HG02642 (cell line): Measurements from ENCODE around the gene YBEY.
"Not testable (repeated sequence)": the region's sequence is repeated elsewhere in the genome, so short reads cannot be mapped to it uniquely, and the experiment has no call there.

Source experiments
- ATAC-seq: cut with Tn5 transposase; IDR thresholded peaks from one replicate; pipeline ENCODE4 v1.9.1; 2021; ENCODE audit warnings: mild to moderate bottlenecking; ENCODE audit not compliant: unreplicated experiment, poor library complexity

The YBEY gene, protein sequence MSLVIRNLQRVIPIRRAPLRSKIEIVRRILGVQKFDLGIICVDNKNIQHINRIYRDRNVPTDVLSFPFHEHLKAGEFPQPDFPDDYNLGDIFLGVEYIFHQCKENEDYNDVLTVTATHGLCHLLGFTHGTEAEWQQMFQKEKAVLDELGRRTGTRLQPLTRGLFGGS

DNA sequence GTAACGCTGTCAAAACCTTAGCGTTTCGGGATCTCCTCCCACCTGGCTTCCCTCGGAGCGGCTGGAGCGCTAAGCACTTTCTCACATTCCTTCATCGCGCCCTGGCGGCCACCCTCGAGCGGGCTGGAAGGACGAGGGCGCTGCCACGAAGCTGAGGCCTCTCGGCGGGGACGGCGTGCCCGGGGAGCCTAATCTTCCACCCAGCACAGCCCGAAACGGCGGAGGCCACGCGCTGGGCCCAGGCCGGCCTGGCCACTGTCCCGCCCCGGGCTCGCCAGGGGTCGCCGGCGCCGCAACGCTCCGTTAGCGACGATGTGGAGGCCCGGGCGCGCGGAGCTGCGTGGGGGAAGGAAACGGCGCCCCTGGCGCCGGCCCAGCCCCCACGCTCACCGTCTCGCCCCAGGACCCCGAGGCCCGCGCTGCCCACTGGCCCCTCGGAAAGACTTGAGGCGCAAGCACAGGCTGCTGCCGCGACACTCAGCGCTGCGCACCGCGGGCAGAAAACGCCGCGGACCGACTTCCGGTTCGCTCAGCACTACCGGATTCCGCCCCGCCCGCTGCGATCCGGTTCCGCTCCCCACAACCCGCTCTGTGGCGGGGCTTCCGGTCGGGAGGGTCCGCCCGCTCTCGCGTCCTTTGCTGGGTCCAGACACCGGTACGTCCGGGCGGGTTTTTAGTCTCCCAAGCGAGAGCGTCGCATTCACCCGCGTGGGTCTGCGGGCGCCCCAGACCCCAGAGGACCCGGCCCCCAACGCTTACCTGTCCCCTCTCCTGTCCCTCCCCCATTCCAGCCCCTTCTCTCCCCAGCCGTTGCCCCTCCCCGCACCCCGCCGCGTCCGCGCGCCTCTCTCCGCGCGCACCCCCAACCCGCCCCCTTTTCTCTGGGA lies at the start of gene YBEY:
TSS of gene YBEY (plus strand) at position 582 of the 887 bp plus-strand sequence. CDS start 572 bp downstream, outside the sequence.
- ATAC-seq: peak; percentile 91

DNA sequence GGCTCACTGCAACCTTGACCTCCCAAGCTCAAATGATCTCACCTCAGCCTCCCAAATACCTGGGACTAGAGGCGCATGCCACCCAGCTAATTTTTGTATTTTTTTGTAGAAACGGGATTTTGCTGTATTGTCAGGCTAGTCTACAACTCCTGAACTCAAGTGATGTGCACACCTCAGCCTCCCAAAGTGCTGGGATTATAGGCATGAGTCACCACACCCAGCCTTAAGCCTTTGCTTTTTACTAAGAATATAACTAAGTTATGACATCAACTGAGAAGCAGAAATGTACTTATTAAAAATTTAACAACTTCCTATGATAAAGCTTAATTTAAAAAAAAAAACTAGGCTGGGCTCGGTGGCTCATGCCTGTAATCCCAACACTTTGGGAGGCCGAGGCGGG lies 48.7 kb upstream of the YBEY start:
- ATAC-seq: no peak

DNA sequence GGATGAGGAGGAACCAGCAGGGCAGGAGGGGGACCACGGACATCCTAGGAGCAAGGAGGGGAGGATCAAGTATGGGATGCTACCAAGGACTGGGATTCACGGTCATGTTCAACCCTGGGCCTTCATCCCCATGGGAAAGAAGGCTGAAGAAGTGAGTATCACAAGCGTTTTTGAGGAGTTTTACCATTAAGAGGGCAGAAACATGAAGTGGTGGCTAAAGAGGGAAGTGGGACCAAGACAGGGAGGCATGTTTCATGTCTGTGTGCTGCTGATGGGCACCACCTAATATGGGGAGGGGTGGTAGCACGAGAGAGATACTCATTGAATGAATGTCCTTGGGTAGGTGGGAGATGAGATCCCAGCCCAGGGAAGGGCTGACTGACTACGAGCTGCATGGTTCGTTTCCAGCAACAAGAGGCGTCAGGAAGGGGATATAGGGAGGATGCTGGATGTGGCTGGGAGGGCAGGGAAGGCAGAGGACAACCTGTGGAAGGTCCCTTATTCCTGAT lies 46.3 kb upstream of the YBEY start:
- ATAC-seq: no peak

DNA sequence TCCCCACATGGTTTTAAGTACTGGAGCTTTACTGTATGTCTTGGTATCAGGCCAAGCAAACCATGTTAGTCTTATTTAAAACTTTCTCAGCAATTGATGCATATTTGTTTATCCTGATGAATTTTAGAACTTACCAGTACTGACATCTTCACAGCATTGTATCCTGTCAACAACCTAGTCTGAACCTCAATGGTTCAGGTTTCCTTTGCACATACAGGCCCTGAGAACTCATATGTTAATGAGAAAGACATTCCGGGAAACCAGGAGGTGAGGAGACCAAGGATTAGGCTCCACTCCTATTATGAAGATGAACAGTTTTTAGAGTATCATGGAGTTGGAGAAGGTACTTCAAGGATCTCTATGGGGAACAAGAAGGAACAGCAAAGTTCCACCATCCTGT lies 44.6 kb upstream of the YBEY start:
- ATAC-seq: not testable (repeated sequence)

DNA sequence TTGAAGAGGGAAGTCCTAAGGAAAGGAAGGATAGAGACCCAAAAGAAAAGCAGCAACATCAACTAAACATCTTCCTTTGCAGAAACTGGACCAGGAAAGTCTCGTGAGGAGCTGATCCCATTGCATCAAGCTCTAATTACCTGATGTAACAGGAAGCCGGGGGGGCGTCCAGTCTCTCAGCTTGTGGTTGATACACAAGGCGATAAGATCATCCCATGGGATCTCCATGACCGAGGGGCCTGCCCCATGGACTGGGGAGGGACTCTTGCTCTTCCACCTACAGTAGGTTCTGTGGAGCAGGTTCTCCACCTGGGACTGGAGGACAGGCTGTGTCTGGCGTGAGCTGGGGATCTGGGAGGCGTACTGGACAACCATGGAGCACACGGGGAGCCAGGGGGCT lies 42.8 kb upstream of the YBEY start:
- ATAC-seq: no peak

DNA sequence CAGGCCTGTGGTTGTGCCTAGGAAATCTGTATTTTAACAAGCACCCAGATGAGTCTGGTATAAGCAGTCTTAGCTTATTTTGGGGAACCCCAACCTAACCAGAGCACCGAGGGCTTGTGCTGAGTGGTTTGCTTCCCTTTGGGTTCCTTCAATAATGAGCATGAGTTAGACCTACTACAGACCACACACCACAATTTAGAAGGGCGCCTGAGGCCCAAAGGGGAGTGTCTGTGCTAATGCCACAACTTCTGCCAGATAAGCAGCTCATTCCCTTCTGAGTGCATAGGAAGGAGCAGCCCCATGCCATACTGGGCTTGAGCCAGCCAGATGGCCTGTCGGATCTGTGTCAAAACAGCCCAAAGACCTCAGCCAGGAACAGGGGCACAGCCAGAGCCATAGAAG lies 42.2 kb upstream of the YBEY start:
- no peak for ATAC-seq

DNA sequence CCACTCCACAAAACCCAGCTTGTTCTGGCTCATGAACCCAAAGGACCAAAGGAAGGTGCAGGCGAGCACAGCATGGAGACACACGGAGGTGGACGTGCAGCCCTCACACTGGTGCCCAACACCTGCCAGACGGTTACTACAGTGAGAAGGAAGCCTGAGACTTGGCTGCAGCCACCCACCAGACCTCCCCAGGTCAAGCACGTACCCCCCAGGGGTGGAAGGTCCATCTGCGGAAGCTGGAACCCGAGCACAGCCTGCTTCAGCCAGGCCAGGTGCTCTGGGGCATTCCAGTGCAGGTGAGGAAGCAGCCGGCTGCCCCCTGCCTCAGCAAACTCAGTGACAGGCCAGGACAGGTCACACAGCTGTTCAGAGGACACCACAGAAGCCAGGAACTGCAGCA lies 41.5 kb upstream of the YBEY start:
- ATAC-seq: no peak

DNA sequence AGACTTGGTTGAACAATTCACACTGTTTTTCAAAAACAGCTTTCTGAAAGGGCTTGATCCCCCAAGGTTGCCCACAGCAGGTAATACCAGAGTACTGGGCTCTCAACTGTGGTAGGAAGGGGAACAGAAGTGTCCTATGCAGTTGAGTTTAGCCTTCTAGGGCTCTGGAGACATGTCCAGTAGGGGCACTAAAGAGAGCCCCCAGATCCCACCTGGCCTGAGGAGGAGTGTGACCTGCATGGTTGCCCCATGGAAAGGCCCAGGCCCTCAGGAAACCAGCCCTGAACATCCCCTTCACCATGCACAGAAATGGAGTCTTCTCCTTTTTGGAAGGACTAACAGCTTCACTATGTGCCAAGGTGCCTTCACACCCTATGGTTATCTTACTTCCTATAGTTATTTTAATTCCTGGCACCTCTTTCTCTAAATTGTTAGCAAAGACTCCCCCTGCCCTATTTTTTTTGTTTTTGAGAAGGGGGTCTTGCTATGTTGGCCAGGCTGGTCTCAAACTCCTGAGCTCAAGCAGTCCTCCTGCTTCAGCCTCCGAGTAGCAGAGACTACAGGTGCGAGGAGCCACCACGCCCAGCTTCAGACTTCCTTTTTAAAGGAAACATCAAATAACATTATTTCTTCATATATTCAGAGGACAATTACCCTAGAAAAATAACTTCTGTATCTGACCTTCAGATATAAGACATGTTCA lies 40.8 kb upstream of the YBEY start:
- no peak for ATAC-seq

DNA sequence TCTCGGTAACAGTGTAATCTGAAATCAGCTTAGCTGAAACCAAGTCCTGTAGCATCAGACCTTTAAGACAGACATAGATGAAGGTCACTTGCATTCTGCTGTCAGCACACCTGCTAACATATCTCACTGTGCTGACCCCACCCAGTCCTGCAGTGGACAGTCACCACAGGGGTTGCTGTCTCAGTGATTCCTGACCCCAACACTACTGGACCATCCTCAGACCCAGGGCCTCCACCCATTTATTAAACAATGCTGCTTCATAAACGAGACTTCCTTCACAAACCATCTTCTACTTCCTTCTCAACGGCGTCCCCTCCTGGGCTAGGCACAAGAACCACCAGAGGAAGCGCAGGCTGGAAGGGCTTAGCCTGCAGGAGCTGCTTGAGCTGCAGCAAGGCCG lies 39.8 kb upstream of the YBEY start:
- ATAC-seq: no peak

DNA sequence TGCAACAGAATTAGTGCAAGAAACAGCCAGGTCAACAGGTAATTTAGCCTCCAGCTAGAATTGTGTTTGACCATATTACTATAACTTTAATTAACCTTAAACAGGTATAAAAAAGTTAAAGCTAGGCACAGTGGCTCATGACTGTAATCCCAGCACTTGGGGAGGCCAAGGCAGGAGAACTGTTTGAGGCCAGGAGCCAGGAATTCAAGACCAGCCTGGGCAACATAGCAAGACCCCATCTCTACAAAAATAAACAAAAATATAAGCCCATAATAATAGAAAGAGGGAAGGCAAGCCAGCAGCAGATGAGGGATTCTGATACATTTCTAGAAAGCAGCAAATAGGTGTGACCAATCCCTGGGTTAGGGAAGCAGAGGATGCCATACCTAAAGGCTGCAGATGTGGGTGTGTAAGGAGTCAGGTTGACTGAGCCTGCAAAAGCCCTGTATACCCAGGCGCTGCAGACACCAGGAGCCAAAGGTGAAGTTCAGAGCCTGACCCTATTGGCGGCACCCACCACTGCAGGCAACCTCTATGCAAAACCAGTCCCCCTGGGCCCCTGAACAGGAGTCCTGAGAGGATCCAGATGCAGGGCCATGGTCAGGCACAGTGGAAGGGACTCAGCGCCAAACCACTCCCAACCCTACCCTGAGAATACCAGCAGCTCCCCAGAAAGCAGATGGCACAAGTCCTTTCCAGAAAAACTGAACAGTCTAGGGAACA lies 38.3 kb upstream of the YBEY start:
- ATAC-seq: no peak

DNA sequence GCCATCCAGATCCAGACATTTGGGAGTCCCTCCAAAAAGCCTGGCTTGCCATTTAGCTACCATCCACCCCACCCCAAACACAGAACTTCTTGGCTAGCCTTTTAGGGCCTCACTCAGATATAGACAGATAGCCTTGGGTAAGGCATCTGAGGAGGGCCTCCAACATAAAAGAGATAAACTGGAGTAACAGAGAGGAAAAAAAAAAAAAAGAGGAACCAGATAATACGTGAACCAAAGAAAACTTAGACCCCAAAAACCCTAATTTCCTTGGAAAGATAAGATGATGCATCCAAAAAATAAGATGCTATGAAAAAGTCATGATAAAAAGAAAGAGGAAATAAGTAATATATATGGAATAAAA lies 37.7 kb upstream of the YBEY start:
- ATAC-seq: no peak

DNA sequence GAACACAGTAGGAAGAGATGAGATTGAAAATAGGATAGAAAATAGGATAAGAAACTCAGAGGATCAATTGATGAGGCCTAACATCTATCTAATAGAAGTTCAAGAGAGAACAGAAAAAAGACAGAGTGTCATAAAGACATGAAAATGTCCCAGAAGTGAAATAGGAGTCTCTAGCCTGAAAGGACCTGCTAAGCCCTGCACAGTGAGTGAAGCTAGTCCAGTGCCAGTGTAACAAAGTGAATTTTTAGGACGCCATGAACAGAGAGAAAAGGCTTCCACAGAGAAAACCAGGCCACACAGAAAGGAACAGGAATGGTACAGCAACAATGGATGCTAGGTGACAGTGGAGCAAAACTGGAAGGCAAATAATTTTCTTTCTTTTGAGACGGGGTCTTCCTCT lies 37.3 kb upstream of the YBEY start:
- no peak for ATAC-seq

DNA sequence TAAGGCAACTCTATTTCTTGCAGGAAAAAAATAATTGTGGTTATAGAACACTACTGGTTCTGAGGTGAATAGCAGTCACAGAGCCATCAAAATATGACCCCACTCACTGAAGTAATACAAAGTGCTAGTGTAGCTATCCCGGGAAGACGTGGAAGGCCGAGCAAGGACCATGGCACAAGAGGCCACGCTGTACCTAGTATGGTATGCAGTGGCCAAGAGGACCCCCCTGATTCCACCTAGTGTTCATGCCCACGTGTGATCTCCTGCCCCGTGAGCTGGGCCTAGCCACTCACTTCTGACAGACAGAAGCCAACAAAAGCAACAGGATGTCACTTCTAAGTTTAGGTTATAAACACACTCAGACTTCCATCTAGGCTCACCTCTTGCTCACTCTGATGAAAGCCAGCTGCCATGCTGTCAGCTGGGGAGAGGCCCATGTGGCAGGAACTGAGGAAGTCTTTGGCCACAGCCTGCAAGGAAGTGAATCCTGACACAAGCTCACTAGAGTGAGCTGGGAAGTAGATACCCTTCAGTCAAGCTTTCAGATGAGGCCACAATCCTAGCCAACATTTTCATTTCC lies 35.9 kb upstream of the YBEY start:
- ATAC-seq: no peak

DNA sequence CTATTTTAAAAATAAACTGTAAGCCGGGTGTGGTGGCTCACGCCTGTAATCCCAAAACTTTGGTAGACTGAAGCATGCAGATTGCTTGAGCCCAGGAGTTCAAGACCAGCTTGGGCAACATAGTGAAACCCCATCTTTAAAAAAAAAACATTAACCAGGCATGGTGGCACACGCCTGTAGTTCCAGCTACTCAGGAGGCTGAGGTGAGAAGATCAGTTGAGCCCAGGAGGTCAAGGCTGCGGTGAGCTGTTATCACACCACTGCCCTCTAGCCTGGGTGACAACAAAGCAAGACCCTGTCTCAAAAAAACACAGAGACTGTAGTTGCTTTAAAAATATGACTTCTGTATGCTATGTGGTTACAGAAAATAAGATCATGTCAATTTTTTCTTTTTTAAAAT lies 33.3 kb upstream of the YBEY start:
- no peak for ATAC-seq

DNA sequence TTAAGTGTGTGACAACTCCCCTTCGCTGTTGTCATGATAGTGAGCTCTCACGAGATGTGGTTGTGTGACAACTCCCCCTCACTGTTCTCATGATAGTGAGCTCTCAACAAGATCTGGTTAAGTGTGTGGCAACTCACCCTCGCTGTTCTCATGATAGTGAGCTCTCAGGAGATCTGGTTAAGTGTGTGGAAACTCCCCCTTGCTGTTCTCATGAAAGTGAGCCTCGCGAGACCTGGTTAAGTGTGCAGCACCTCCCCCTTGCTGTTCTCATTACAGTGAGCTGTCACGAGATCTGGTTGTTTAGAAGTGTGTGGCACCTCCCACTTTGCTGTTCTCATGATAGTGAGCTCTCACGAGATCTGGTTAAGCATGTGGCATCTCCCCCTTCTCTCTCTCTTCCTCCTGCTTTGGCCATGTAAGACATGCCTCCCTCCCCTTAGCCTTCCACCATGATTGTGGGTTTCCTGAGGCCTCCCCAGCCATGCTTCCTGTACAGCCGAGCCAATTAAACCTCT lies 32.5 kb upstream of the YBEY start:
- ATAC-seq: peak; percentile 65

DNA sequence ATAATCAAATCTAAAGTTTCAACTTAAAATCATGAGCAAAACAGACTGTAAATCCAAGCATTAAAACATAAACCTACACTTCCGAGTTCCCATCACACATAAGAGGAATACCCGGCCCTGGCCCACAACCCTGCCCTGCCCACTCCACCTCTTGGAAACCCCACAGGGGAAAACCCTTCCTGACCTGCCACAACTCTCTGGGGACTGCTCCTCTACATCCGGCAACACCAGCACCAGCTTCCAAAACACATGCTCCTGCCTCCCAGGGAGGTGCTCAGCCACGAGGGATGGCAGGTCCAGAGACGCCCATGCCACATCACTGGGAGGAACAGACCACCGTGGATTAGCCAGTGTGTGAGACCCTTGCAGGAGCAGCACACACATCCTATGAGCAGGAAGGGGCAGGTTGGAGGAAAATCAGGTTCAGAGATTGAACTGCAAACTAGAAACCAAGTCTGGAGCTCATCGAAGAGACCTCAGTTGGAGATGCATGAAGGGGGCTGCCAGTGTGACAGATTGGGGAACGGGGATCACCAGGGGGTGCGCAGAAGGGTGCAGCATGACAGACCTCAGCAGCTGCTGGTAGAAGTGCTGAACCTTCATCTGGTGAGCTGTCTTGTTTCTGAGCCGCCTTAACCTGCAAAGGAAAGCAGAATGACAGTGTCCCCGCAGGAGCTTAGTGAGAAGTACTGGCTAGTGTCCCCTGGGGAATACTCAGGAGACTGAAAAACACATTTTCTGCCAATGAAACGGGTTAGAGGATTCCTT lies 31.8 kb upstream of the YBEY start:
- peak; percentile 66 for ATAC-seq

DNA sequence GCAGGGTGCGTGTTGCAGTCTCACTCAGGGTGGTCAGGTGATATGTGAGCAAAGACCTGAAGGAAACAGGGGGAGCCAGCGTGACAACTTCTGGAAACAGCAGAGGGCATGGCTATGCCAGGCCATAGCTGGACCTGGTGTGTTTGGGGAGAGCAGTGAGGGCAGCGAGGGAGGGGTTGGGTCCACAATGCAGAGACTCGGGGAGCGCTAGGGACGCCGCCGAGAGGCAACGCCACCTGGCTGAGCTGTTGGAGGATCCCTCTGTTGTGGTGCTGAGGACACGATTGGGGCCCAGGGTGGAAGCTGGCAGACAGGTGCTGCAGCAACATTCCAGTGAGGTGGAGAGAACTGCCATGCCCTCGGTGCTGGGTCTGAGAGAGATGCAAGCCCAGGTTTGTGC lies 31.0 kb upstream of the YBEY start:
- ATAC-seq: no peak

DNA sequence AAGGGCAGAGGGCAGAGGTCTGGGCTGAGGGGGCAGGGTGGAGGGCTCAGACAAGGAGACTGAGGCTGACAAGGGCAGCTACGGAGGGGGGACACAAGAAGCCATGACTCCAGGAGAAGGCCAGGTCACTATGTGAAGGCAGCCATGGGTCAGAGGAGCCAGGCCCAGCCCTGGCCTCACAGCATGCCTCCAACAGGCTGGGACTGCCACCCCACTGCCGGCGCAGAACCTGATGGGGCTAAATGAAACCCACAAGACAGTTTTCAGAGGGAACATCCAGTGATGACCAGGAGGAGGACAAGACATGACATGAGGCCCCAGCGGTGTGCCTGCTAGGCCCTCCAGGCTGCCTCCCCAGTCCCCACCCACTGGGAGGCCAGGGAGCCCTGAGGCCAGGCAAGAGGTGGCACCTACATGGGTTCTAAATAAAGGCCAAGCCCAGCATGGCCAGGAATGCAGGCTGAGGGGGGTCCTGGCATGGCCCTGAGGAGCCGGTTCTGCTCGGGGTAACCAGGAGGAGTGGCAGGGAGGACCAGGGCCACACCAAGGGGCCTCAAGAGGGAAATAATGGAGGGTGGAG lies 30.3 kb upstream of the YBEY start:
- no peak for ATAC-seq

DNA sequence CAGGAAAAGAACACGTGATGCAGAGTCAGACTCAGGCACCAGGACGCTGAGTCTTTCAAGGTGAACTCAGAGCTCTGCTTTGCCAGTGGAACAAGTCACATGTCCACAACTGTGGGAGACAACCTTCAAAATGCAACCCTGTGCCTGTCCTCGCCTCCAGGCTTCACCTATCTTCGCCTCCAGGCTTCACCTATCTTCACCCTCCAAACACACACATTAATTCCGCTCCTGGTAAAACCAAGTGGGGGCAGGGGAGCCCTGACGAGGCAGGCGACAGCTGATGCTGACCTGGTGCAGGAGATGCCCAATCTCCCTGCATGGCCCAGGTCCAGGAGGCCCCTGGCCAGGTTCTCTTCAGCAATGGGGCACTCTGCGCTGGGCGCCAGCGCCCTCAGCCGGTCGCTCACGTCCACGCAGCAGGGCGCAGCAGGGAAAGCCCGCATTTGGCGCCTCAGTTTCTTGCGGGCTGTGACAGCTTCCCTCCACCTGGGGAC lies 29.6 kb upstream of the YBEY start:
- ATAC-seq: no peak
